GM21717 (cell line): ENCODE results near the gene GRM1.

Experiments
- ATAC-seq: cut with Tn5 transposase; IDR thresholded peaks from one replicate; pipeline ENCODE4 v1.9.1; 2021; ENCODE audit warnings: mild to moderate bottlenecking, moderate library complexity; ENCODE audit not compliant: unreplicated experiment

Gene GRM1

DNA sequence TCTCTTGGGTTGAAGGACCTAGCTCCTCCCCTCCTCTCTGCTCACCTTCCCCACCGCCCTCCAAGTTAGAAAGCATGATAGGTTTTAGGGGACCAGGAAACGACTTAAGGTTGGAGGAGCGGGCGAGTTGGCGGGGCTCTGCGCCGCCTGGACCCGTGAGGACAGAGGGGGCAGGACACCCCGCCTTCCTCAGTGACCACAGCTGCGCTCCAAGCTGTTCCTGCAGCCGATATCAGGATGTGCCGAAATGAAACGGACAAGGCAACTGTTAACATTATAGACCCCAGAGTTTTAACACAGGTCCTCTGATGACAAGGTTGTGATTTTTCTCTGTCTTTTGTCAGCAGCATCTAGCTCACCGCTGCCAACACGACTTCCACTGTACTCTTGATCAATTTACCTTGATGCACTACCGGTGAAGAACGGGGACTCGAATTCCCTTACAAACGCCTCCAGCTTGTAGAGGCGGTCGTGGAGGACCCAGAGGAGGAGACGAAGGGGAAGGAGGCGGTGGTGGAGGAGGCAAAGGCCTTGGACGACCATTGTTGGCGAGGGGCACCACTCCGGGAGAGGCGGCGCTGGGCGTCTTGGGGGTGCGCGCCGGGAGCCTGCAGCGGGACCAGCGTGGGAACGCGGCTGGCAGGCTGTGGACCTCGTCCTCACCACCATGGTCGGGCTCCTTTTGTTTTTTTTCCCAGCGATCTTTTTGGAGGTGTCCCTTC is at the start of gene GRM1:
GRM1 (plus strand) TSS at position 212 of the 722 bp plus-strand sequence; CDS start at position 668, 456 bp downstream.
- no peak for ATAC-seq

GRCh38 chr6:146009338-146009737 is 19.5 kb upstream of the GRM1 start:
- no peak for ATAC-seq

- no peak for ATAC-seq
These were observed 14.6 kb upstream of the GRM1 start for GRCh38 chr6:146014233-146014632.

DNA sequence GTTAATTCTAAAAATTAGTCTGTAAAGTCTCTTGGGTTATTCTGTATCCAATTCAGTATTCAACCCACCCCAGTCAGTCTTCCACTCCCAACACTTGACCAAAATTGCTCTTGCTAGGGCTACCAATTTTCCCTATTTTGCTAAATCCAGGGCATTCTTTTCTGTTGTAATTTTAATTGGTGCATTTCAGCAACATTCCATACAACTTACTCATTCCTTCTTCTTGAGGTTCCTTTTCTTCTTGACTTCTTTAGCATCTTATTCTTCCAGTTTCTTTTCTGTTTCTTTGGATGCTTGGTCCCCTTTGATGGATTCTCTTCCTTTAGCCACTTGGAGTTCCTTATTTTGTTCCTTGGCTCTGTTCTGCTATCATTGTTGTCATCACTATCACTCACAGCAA is 11.2 kb upstream of the GRM1 start:
- ATAC-seq = no peak

- ATAC-seq = no peak
These were observed 2.0 kb upstream of the GRM1 start for GRCh38 chr6:146026873-146027272.

GRCh38 chr6:146027586-146028251 is 1.1 kb upstream of the GRM1 start:
- no peak for ATAC-seq

- ATAC-seq = no peak
These were observed 538 bp upstream of the GRM1 start for GRCh38 chr6:146028252-146028795.

DNA sequence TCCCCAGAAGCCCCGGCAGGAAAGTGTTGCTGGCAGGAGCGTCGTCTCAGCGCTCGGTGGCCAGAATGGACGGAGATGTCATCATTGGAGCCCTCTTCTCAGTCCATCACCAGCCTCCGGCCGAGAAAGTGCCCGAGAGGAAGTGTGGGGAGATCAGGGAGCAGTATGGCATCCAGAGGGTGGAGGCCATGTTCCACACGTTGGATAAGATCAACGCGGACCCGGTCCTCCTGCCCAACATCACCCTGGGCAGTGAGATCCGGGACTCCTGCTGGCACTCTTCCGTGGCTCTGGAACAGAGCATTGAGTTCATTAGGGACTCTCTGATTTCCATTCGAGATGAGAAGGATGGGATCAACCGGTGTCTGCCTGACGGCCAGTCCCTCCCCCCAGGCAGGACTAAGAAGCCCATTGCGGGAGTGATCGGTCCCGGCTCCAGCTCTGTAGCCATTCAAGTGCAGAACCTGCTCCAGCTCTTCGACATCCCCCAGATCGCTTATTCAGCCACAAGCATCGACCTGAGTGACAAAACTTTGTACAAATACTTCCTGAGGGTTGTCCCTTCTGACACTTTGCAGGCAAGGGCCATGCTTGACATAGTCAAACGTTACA is 817 bp downstream of the GRM1 start:
- no peak for ATAC-seq

DNA sequence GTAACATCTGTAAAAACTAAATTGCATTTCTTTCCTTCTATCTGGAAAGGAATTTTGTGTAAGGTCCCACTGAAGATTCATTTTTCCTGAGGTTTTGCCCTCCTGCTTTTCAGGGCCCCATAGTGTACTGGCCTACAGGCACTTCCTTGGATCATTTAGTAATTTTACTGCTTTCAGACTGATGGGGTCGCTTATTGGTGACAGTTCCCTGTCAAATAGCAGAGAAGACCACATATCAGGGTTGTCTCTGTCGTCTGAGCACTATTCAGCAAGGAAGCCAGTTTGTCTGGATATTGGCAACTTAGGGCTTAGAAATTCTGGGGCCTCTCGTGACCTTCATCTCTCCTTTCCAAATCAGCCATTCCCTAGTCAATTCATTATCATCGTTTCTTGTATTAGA is 3.5 kb downstream of the GRM1 start:
- no peak for ATAC-seq

DNA sequence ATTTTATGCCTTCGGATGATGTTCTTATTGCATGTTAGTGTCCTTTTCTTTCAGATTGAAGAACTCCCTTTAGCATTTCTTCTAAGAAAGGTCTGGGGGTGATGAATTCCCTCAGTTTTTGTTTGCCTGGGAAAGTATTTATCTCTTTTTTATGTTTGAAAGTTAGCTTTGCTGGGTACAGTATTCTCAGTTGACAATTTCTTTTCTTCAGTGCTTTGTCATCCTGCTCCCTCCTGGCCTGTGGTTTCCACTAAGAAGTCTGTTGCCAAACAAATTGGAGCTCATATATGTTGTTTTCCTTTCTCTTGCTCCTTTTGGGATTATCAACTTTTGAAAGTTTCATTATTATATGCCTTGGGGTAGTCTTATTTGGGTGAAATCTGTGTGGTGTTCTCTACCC is 11.5 kb downstream of the GRM1 start:
- ATAC-seq = no peak

- no peak for ATAC-seq
These were observed 12.4 kb downstream of the GRM1 start for GRCh38 chr6:146041282-146041681.

- ATAC-seq = no peak
These were observed 18.5 kb downstream of the GRM1 start for GRCh38 chr6:146047371-146047770.

DNA sequence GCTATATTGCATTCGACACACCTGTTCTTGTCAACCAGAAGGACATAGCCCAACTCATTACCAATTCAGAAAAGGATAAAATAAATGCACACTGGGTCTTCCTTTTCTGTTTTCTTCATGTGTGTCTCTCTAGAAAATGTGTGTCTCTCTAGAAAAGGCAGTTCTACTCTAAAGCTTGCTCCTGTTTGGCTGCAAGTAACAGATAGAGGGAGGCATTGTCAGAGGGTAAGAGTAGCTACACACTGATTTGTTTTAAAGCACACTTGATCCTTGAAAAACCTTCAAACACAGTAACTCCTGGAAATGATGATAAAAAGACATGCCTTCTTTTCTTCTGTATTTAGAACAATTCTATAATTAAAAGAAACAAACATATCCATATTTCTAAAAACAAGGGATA is 21.3 kb downstream of the GRM1 start:
- no peak for ATAC-seq

DNA sequence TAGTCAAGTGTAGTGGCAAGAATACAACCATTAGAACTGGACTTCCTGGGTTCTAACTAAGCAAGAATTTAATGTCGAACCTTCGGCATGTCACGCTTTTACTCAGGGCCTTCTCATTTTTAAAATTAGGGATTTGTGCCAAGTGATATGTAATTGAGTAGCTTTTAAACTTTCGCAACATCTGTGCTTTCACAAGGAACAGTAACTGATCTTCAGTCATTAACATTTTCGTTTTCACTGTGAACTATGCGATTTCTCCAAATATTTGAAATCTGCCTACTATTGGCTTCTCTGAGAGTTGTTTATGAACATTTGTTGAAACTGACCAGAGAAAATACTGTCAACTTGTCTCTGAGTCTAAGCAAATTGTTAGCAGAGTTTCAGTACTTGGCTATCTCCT is 27.6 kb downstream of the GRM1 start:
- ATAC-seq = no peak

- no peak for ATAC-seq
These were observed 36.8 kb downstream of the GRM1 start for GRCh38 chr6:146065690-146066089.

DNA sequence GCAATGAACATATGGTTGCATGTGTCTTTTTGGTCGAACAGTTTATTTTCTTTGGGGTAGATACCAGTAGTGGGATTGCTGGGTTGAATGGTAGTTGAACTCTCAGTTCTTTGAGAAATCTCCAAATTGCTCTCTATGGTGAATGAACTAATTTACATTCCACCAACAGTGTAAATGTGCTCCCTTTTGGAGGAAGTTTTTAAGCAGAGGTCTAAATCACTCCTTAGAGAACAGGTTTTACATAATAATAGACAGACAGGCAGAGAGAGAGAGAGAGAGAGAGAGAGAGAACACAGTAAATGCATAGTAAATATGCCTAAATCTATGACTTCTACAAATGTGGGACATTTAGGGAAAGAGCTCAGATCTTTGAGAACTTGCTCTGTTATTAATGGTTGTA is 37.6 kb downstream of the GRM1 start:
- no peak for ATAC-seq

DNA sequence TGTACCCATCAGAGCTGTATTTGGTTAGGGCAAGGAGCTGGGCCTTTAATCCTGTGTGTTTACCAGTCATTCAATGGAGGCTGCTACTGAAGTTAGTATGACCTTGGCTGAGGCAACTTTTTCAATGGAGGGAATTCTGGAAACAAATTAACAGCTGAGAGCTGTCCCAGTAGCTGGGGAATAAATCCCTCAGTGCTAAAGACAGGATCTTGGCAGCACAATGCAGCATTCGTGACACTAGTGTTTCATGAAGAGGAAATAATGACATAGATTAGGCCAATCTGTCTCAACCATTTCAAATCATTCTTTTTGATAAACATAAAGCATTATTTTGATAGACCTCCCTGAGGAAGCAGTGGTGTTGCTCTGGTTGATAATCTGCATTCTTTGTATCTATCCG is 42.9 kb downstream of the GRM1 start:
- ATAC-seq = no peak

- no peak for ATAC-seq
These were observed 49.1 kb downstream of the GRM1 start for GRCh38 chr6:146077992-146078391.

- no peak for ATAC-seq
These were observed 58.5 kb downstream of the GRM1 start for GRCh38 chr6:146087386-146087785.

DNA sequence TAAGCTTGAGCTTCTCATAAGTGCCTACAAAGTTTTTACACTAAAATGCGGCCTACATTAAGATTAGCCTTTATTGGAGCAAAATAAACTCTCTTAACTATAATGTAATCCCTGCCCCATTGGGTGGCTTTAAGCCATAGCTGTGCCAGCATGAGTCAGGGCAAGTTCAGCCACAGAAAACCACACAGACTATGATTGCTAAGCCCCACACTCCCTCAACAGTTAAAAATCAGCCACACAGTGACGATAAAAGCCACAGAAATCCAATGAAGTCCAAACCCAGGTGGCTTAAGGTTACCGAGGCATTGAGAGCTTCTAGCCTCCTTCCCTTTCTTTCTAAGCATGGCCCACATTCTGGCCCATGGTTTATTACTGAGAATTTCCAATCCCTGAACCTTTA is 61.6 kb downstream of the GRM1 start:
- ATAC-seq = no peak

DNA sequence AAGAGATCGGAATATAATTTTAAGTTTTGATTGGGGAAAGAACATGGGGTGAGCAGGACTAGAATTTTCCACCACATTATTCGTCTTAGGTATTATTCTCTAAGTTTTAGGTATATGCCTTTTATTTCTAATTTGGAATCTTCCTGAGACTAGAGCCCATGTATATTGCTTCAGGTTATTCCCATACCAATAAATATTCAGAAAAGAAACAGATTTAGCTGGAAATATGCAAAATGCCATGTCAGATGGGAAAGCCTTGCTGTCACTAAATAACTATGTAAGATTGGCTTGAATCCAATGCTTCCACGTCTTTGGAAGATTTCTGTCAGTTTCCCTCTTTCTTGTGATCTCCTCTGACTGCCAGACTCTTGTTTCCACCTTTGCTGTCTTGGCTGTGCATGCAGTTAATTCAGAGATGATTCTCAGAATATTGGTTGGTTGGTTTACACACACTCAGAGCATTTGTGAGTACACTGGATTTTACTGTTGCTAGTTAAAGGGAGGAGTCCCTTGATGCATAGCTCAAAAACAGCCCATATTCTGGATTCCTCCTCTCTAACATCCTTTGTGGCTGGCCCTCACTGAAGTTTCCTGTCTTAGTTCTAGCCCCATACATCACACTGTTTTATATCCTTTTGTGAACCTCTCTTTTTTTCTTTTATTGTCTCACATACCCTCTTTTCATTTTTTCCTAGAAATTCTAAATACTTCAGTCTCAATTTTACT is 64.3 kb downstream of the GRM1 start:
- no peak for ATAC-seq
